ENCODE results near the gene RAP1GDS1. TPM values are rescaled to one million over a fixed set of nuclear protein-coding genes. Genes with fewer than 3 reads are reported as not detected.
"Not testable (repeated sequence)": the region's sequence is repeated elsewhere in the genome, so short reads cannot be mapped to it uniquely, and the experiment has no call there.

RAP1GDS1 gene
- total and polyA plus RNA-seq, 2 experiments from 2014 or later: 49.2 to 56.7 TPM

DNA sequence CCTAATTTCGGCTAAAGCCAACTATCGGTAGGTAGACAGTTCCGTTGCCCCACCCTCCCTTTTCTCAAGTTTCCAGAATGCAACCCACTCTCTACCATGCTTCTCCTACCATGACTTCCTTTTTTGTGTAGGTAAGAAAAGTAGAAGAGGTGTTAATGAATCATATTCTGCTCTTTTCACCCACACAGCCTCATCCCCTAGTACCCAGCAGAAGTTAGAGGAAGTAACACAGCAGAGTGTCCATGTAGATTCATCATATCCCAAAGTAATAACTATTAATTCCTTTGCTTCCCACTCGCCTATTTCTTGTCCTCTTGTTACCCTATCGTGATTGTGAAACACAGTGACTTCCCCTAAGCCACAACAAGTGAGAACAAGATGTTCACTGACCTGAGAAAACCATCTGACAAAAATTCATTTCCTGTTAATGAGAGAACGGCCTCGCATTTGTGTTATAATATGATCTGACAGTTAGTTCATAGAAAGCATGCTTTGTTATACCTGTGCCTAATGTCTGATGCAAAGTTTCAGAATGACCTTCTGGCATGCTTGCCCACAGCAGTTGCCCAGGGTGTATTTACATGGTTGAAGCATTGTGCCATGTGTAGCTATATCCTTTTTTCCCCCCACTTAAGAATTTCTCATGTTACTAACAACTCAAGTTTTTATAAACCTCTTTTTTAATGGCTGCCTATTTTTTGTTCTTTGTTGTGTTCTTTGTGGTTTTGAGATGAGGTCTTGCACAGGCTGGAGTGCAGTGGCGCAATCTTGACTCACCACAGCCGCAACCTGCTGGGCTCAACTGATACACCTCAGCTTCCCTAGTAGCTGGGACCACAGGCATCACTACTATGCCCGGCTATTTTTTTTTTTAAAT is 185.6 kb downstream of the RAP1GDS1 start:
- Histone ChIP-seq H3K27ac (peak overlapping the region; percentile 48), H3K79me2 (ENCODE audit: insufficient read depth) (no peaks in the 10 kb centered on the region), H3K4me2 (ENCODE audit: unreplicated experiment) (no peak overlapping the region), H3K9me3 (ENCODE audit: low read depth) (no peaks in the 10 kb centered on the region), H3F3A (ENCODE audit: insufficient read depth) (peaks cover 5% of the 10 kb centered on the region), H3K27me3 (replicated peaks; ENCODE audit: insufficient read depth) (no peaks in the 10 kb centered on the region), H2AFZ (no peak overlapping the region), H3K4me3 (no peak overlapping the region), H3K36me3 (ENCODE audit: low read depth) (peaks cover 25% of the 10 kb centered on the region), H3K9ac (no peak overlapping the region), H3K4me1 (ENCODE audit: insufficient read depth) (peaks cover 10% of the 10 kb centered on the region; the same call in 1 of the 2 replicates), H4K20me1 (ENCODE audit: insufficient read depth) (no peaks in the 10 kb centered on the region), H3K9me2 (ENCODE audit: insufficient read depth) (no peaks in the 10 kb centered on the region)
- in situ Hi-C loops (cut with MboI): no loop called here
- TF ChIP-seq EZH2 (IDR thresholded peaks at IDR 0.05; ENCODE audit: insufficient read depth, poor library complexity, severe bottlenecking) (no peak), EZH2phosphoT487 (IDR thresholded peaks at IDR 0.05; ENCODE audit: insufficient read depth, low read depth) (no peak)
- peak; percentile 63 for DNase-seq
- 75 to 81% methylated on average over 10 of the region's 10 CpGs for whole genome bisulfite sequencing, 2 experiments (ENCODE audit: low coverage in 1 of 2, low lambda C conversion rate in 2 of 2, missing lambda C conversion rate in 2 of 2)

DNA sequence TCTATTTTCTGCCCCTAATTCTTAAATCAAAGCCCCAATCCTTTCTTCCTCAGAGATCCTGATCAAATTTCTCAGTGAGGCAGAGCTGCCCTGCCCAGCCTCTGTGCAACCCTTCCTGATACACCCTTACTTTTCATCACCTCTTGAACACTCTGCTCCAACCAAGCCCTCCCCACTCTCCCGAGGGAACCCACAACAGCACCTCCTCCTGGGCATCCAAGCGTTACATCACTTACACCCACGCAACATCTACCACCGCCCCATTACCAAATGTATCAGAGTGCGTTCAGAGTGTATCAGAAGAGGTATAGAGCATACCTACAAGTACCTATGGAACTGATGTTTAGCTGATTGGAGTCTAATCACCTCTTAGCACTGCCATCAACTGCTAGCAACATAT is 186.5 kb downstream of the RAP1GDS1 start:
- 98% methylated on average over 5 of the region's 5 CpGs for WGBS, 2 experiments (ENCODE audit: low coverage in 1 of 2, low lambda C conversion rate in 2 of 2, missing lambda C conversion rate in 2 of 2)
- H4K20me1 ChIP-seq (ENCODE audit: insufficient read depth): no peaks in the 10 kb centered on the region
- H3K9me2 ChIP-seq (ENCODE audit: insufficient read depth): no peaks in the 10 kb centered on the region
- peaks cover 17% of the 10 kb centered on the region; the same call in 1 of the 2 replicates for H3K36me3 ChIP-seq (ENCODE audit: low read depth)
- H3K9me3 ChIP-seq (ENCODE audit: low read depth): no peaks in the 10 kb centered on the region
- no peak overlapping the region for H2AFZ ChIP-seq
- H3K27me3 ChIP-seq (replicated peaks; ENCODE audit: insufficient read depth): no peaks in the 10 kb centered on the region
- no peak overlapping the region for H3K9ac ChIP-seq
- no peak for TF ChIP-seq EZH2 (IDR thresholded peaks at IDR 0.05; ENCODE audit: insufficient read depth, poor library complexity, severe bottlenecking)
- no peaks in the 10 kb centered on the region for H3K79me2 ChIP-seq (ENCODE audit: insufficient read depth)
- H3K27ac ChIP-seq: no peak overlapping the region
- no peak overlapping the region for H3K4me2 ChIP-seq (ENCODE audit: unreplicated experiment)
- H3K4me1 ChIP-seq (ENCODE audit: insufficient read depth): peaks cover 10% of the 10 kb centered on the region; the same call in 1 of the 2 replicates
- peaks cover 5% of the 10 kb centered on the region for H3F3A ChIP-seq (ENCODE audit: insufficient read depth)
- H3K4me3 ChIP-seq: no peak overlapping the region
- in situ Hi-C loops (cut with MboI): no loop called here
- no peak for DNase-seq

DNA sequence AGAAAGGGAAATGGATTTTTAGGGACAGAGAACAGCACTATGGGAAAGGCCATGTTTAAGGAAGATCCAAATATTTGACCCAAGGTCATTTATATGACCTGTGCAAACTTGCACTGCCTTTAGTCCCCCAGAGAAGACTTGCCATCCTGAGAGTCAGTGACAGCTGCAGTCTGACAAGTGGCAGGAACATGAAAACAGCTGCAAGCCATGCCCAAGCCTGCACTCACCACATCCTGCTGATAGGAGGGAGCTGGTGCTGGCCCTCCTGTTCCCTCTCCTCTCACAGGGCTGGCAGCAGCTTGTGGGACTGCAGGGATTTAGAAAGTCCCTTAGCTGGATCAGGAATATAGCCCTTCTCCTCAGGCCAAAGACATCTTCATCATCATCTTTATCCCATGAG is 187.7 kb downstream of the RAP1GDS1 start:
- TF ChIP-seq EZH2 (IDR thresholded peaks at IDR 0.05; ENCODE audit: insufficient read depth, poor library complexity, severe bottlenecking) (no peak), EZH2phosphoT487 (IDR thresholded peaks at IDR 0.05; ENCODE audit: insufficient read depth, low read depth) (no peak)
- Histone ChIP-seq H3K36me3 (ENCODE audit: low read depth) (0 out of 2 replicates have a peak, but pooled peaks cover 4% of the 10 kb centered on the region), H4K20me1 (ENCODE audit: insufficient read depth) (no peaks in the 10 kb centered on the region), H3K27me3 (replicated peaks; ENCODE audit: insufficient read depth) (no peaks in the 10 kb centered on the region), H3K9ac (no peak overlapping the region), H3K4me3 (no peak overlapping the region), H2AFZ (no peak overlapping the region), H3K27ac (no peak overlapping the region), H3F3A (ENCODE audit: insufficient read depth) (peaks cover 5% of the 10 kb centered on the region), H3K4me2 (ENCODE audit: unreplicated experiment) (no peak overlapping the region), H3K4me1 (ENCODE audit: insufficient read depth) (peaks cover 10% of the 10 kb centered on the region; the same call in 1 of the 2 replicates), H3K9me3 (ENCODE audit: low read depth) (no peaks in the 10 kb centered on the region), H3K9me2 (ENCODE audit: insufficient read depth) (no peaks in the 10 kb centered on the region), H3K79me2 (ENCODE audit: insufficient read depth) (no peaks in the 10 kb centered on the region)
- DNase-seq: no peak
- in situ Hi-C loops (cut with MboI): no loop called here

DNA sequence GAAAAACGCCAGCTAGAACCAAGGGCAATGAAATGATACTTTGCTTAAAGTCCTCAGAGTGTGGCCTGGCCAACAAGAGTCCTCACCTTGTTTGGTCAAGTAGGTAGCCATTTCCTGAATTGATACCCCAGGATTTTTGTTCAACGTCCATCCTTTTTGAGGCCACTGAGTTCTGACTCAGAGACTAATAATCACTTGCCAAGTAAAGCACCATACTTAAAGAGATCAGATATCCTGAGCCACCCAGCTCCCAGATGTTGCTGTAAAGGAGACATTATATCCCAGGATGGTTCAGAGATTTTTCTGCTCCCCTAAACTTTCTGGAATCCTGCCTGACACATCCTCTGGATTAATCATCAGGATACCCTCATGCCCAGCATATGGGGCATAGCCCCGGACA is 190.9 kb downstream of the RAP1GDS1 start:
- Histone ChIP-seq H3K79me2 (ENCODE audit: insufficient read depth) (no peaks in the 10 kb centered on the region), H3K9me3 (ENCODE audit: low read depth) (no peaks in the 10 kb centered on the region), H3F3A (ENCODE audit: insufficient read depth) (no peaks in the 10 kb centered on the region), H3K4me1 (ENCODE audit: insufficient read depth) (no peaks in the 10 kb centered on the region), H3K4me3 (no peak overlapping the region), H3K9me2 (ENCODE audit: insufficient read depth) (no peaks in the 10 kb centered on the region), H2AFZ (no peak overlapping the region), H3K36me3 (ENCODE audit: low read depth) (no peaks in the 10 kb centered on the region), H3K4me2 (ENCODE audit: unreplicated experiment) (no peak overlapping the region), H3K27me3 (replicated peaks; ENCODE audit: insufficient read depth) (no peaks in the 10 kb centered on the region), H4K20me1 (ENCODE audit: insufficient read depth) (no peaks in the 10 kb centered on the region), H3K27ac (no peak overlapping the region), H3K9ac (no peak overlapping the region)
- 92 to 93% methylated on average over 3 of the region's 3 CpGs for WGBS, 2 experiments (ENCODE audit: low coverage in 1 of 2, low lambda C conversion rate in 2 of 2, missing lambda C conversion rate in 2 of 2)
- TF ChIP-seq EZH2phosphoT487 (IDR thresholded peaks at IDR 0.05; ENCODE audit: insufficient read depth, low read depth): no peak
- DNase-seq: no peak
- in situ Hi-C loops (cut with MboI): loop anchor here (25.0 kb wide), 2 partner anchors 210 to 960 kb away; partner anchors contain the start of gene TSPAN5

DNA sequence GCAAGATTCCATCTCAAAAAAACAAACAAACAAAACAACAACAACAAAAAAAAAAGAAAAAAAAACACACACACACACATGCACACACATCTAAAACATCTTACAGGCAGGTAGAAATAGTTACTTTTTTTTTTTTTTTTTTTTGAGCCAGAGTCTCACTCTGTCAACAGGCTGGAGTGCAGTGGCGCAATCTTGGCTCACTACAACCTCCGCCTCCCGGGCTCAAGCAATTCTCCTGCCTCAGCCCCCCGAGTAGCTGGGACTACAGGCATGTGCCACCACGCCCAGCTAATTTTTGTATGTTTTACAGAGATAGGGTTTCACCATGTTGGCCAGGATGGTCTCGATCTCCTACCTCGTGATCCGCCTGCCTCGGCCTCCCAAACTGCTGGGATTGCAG is 196.2 kb downstream of the RAP1GDS1 start:
- not testable (repeated sequence) for H3K79me2 ChIP-seq (ENCODE audit: insufficient read depth)
- 81% methylated on average over 9 of the region's 9 CpGs for WGBS, 2 experiments (ENCODE audit: low coverage in 1 of 2, low lambda C conversion rate in 2 of 2, missing lambda C conversion rate in 2 of 2)
- in situ Hi-C loops (cut with MboI): loop anchor here (25.0 kb wide), 2 partner anchors 205 to 955 kb away; partner anchors contain the start of gene TSPAN5

DNA sequence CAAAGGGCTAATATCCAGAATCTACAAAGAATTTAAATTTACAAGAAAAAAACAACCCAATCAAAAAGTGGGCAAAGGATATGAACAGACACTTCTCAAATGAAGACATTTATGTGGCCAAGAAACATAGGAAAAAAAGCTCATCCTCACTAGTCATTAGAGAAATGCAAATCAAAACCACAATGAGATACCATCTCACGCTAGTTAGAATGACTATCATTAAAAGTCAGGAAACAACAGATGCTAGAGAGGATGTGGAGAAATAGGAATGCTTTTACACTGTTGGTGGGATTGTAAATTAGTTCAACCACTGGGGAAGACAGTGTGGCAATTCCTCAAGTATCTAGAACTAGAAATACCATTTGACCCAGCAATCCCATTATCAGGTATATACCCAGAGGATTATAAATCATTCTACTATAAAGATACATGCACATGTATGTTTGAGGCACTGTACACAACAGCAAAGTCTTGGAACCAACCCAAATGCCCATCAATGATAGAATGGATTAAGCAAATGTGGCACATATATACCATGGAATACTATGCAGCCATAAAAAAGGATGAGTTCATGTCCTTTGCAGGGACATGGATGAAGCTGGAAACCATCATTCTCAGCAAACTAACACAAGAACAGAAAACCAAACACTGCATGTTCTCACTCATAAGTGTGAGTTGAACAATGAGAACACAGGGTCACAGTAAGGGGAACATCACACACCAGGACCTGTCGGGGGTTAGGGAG is 200.1 kb downstream of the RAP1GDS1 start:
- H3K4me2 ChIP-seq (ENCODE audit: unreplicated experiment); H3K36me3 ChIP-seq (ENCODE audit: low read depth); DNase-seq; H3K79me2 ChIP-seq (ENCODE audit: insufficient read depth); H4K20me1 ChIP-seq (ENCODE audit: insufficient read depth); H3K9me2 ChIP-seq (ENCODE audit: insufficient read depth); H3K4me3 ChIP-seq; H3K27ac ChIP-seq; H3K9me3 ChIP-seq (ENCODE audit: low read depth); H3K27me3 ChIP-seq (replicated peaks; ENCODE audit: insufficient read depth); H3F3A ChIP-seq (ENCODE audit: insufficient read depth); H3K9ac ChIP-seq; H2AFZ ChIP-seq; H3K4me1 ChIP-seq (ENCODE audit: insufficient read depth): not testable (repeated sequence)
- in situ Hi-C loops (cut with MboI): loop anchor here (25.0 kb wide), 2 partner anchors 201 to 951 kb away; partner anchors contain the start of gene TSPAN5
- WGBS, 2 experiments (ENCODE audit: low coverage in 1 of 2, low lambda C conversion rate in 2 of 2, missing lambda C conversion rate in 2 of 2): 86 to 90% methylated on average over 2 of the region's 2 CpGs

More for the DNA sequence above, 196.2 kb downstream of the RAP1GDS1 start:
- H3K4me3 ChIP-seq; H3K27ac ChIP-seq; H3K4me1 ChIP-seq (ENCODE audit: insufficient read depth); H4K20me1 ChIP-seq (ENCODE audit: insufficient read depth); H2AFZ ChIP-seq; H3K36me3 ChIP-seq (ENCODE audit: low read depth); H3K9me3 ChIP-seq (ENCODE audit: low read depth); H3K9ac ChIP-seq; H3K27me3 ChIP-seq (replicated peaks; ENCODE audit: insufficient read depth); H3F3A ChIP-seq (ENCODE audit: insufficient read depth); H3K9me2 ChIP-seq (ENCODE audit: insufficient read depth); DNase-seq; H3K4me2 ChIP-seq (ENCODE audit: unreplicated experiment): not testable (repeated sequence)
